Upper lobe of left lung (tissue), 6 donors: ENCODE results near the gene NYAP2. TPM values are rescaled to one million over a fixed set of nuclear protein-coding genes. Genes with fewer than 3 reads are reported as not detected.
A peak's percentile ranks its signal among the peaks of the same experiment; 100 is the strongest.

ENCODE experiments used
- ATAC-seq, 2 donors: fragments of 200-7000 bp; cut with Tn5 transposase; one replicate each; pipeline ENCODE4 v1.9.1; 2022; ENCODE audit warnings: mild to moderate bottlenecking in 2 of 2, moderate library complexity in 2 of 2; ENCODE audit not compliant: low FRiP score in 2 of 2
- DNase-seq, 2 donors: peaks; one replicate each; pipeline ENCODE4 v3.0.0-alpha.2; 2019 to 2020
- H3K27ac ChIP-seq, 4 donors: fragments of 200-600 bp; sonication (generic); one replicate each; pipeline ENCODE4 v1.5.1; 2016 to 2019
- H3K27me3 ChIP-seq, 4 donors: fragments of 200-600 bp; sonication (generic); one replicate each; pipeline ENCODE4 v1.5.1; 2017 to 2019
- H3K36me3 ChIP-seq, 4 donors: fragments of 200-600 bp; sonication (generic); one replicate each; pipeline ENCODE4 v1.5.1; 2016 to 2019
- H3K4me1 ChIP-seq, 4 donors: fragments of 200-600 bp; sonication (generic); one replicate each; pipeline ENCODE4 v1.5.1; 2018 to 2019
- H3K4me3 ChIP-seq, 4 donors: fragments of 200-600 bp; sonication (generic); one replicate each; pipeline ENCODE4 v1.5.1; 2017 to 2019; ENCODE audit warnings: mild to moderate bottlenecking in 2 of 4, moderate library complexity in 1 of 4
- H3K9me3 ChIP-seq, 4 donors: fragments of 200-600 bp; sonication (generic); one replicate each; pipeline ENCODE4 v1.5.1; 2018 to 2019
- CTCF ChIP-seq, 6 experiments: fragments of 450-650 bp in 4 of 6; fragments of 200-600 bp in 2 of 6; sonication (generic) in 2 of 6; IDR thresholded peaks; one replicate each; pipeline ENCODE4 v1.5.1; 2016 to 2019; ENCODE audit warnings: antibody characterized with exemption in 6 of 6
- EP300 ChIP-seq, 4 donors: sonication (generic); formaldehyde crosslinking; IDR thresholded peaks; one replicate each; pipeline ENCODE4 v1.5.1; 2017; ENCODE audit warnings: antibody characterized with exemption in 4 of 4, control low read depth in 2 of 4
- POLR2A ChIP-seq, 4 donors: fragments of 450-650 bp; IDR thresholded peaks; one replicate each; pipeline ENCODE4 v1.5.1; 2016 to 2017; ENCODE audit warnings: antibody characterized with exemption in 4 of 4, mild to moderate bottlenecking in 2 of 4
- POLR2AphosphoS5 ChIP-seq, 2 donors: sonication (generic); formaldehyde crosslinking; IDR thresholded peaks; one replicate each; pipeline ENCODE4 v1.5.1; 2017; ENCODE audit warnings: antibody characterized with exemption in 2 of 2
- WGBS, 2 donors: methylation state at CpG; one replicate each; pipeline ENCODE4 v1.1.5; 2017 to 2018; 5-methylcytosine and 5-hydroxymethylcytosine counted together
- total RNA-seq, 6 donors: library from RNA; depleted of rRNA in 4 of 6; stranded (reverse); fragments of >200 nt in 4 of 6; gene quantifications; one replicate each; pipeline versions ENCODE4 v1.1.0 to v1.2.1, GENCODE V29; 2016 to 2021
- donor health status: DM: no; HTN: no; CAD: no; lungs with moderate emphysema.
- donor health status: DM: no; HTN: yes; CAD: no; lungs with severe emphysema.

Gene NYAP2
- total RNA-seq, 6 donors from 2014 or later: 0.15 to 3.1 (median 1.7) TPM

- no peak overlapping the region for H3K4me3 ChIP-seq
- no peaks in the 10 kb centered on the region for H3K36me3 ChIP-seq
- H3K4me1 ChIP-seq: no peaks in the 10 kb centered on the region
- no peak for DNase-seq
- H3K27ac ChIP-seq: no peak overlapping the region
- H3K9me3 ChIP-seq: no peaks in the 10 kb centered on the region
- TF ChIP-seq EP300 (IDR thresholded peaks at IDR 0.05): no peak
- TF ChIP-seq CTCF (IDR thresholded peaks at IDR 0.05): no peak
- no peak for TF ChIP-seq POLR2AphosphoS5 (IDR thresholded peaks at IDR 0.05)
- TF ChIP-seq POLR2A (IDR thresholded peaks at IDR 0.05): no peak
- no peaks in the 10 kb centered on the region for H3K27me3 ChIP-seq
- no peak for ATAC-seq
- WGBS, 2 donors: 95 to 96% methylated on average over 3 of the region's 3 CpGs
Observed at GRCh38 chr2:225486236-225486635, 86.7 kb downstream of the NYAP2 start.

- Histone ChIP-seq H3K4me3 (no peak overlapping the region), H3K36me3 (no peaks in the 10 kb centered on the region), H3K4me1 (no peaks in the 10 kb centered on the region), H3K9me3 (no peaks in the 10 kb centered on the region), H3K27me3 (no peaks in the 10 kb centered on the region), H3K27ac (no peak overlapping the region)
- ATAC-seq (no peak), DNase-seq (no peak)
- TF ChIP-seq POLR2AphosphoS5 (IDR thresholded peaks at IDR 0.05) (no peak), CTCF (IDR thresholded peaks at IDR 0.05) (no peak), POLR2A (IDR thresholded peaks at IDR 0.05) (no peak), EP300 (IDR thresholded peaks at IDR 0.05) (no peak)
- 52 to 62% methylated on average over 2 of the region's 2 CpGs for WGBS, 2 donors
Observed at GRCh38 chr2:225487878-225488416, 88.4 kb downstream of the NYAP2 start.

GRCh38 chr2:225488743-225489142 lies 89.2 kb downstream of the NYAP2 start:
- no peaks in the 10 kb centered on the region for H3K36me3 ChIP-seq
- ATAC-seq (no peak), DNase-seq (no peak)
- no peaks in the 10 kb centered on the region for H3K4me1 ChIP-seq
- TF ChIP-seq POLR2A (IDR thresholded peaks at IDR 0.05) (no peak), POLR2AphosphoS5 (IDR thresholded peaks at IDR 0.05) (no peak), CTCF (IDR thresholded peaks at IDR 0.05) (no peak), EP300 (IDR thresholded peaks at IDR 0.05) (no peak)
- H3K27me3 ChIP-seq: no peaks in the 10 kb centered on the region
- no peak overlapping the region for H3K4me3 ChIP-seq
- H3K9me3 ChIP-seq: no peaks in the 10 kb centered on the region
- 70 to 82% methylated on average over 2 of the region's 2 CpGs for WGBS, 2 donors
- H3K27ac ChIP-seq: no peak overlapping the region

- Histone ChIP-seq H3K27ac (no peak overlapping the region), H3K4me3 (no peak overlapping the region), H3K36me3 (no peaks in the 10 kb centered on the region), H3K4me1 (no peaks in the 10 kb centered on the region), H3K27me3 (no peaks in the 10 kb centered on the region), H3K9me3 (no peaks in the 10 kb centered on the region)
- DNase-seq: no peak
- TF ChIP-seq POLR2AphosphoS5 (IDR thresholded peaks at IDR 0.05) (no peak), EP300 (IDR thresholded peaks at IDR 0.05) (no peak), CTCF (IDR thresholded peaks at IDR 0.05) (no peak)
- WGBS, 2 donors: 74 to 80% methylated on average over 5 of the region's 5 CpGs
- ATAC-seq: peak in 1 of 2 donors; percentile 22
Observed at GRCh38 chr2:225493420-225494099, 94.0 kb downstream of the NYAP2 start.

- no peaks in the 10 kb centered on the region for H3K9me3 ChIP-seq
- TF ChIP-seq CTCF (IDR thresholded peaks at IDR 0.05): no peak
- TF ChIP-seq POLR2A (IDR thresholded peaks at IDR 0.05): no peak
- TF ChIP-seq POLR2AphosphoS5 (IDR thresholded peaks at IDR 0.05): no peak
- no peak for TF ChIP-seq EP300 (IDR thresholded peaks at IDR 0.05)
- H3K4me1 ChIP-seq: no peaks in the 10 kb centered on the region
- H3K36me3 ChIP-seq: no peaks in the 10 kb centered on the region
- no peak overlapping the region for H3K27ac ChIP-seq
- no peaks in the 10 kb centered on the region for H3K27me3 ChIP-seq
- H3K4me3 ChIP-seq: no peak overlapping the region
- no peak for DNase-seq
- peak in 1 of 2 donors; percentile 26 for ATAC-seq
Observed at GRCh38 chr2:225494100-225494459, 94.6 kb downstream of the NYAP2 start.
